ENCODE data around the gene IL3RA.
"Not testable (repeated sequence)": the region's sequence is repeated elsewhere in the genome, so short reads cannot be mapped to it uniquely, and the experiment has no call there.

The IL3RA gene

GRCh38 chrX:1307626-1308340 lies 28.8 kb upstream of the IL3RA start:
- H3K36me3 ChIP-seq (ENCODE audit: insufficient read depth, low read depth, low read length), result no peaks in the 10 kb centered on the region
- no peaks in the 10 kb centered on the region for H3K4me1 ChIP-seq (ENCODE audit: insufficient read depth, low read length)
- no peak overlapping the region for H3K9ac ChIP-seq (ENCODE audit: low read depth, low read length)
- no peak overlapping the region for H3K4me3 ChIP-seq (ENCODE audit: low read length)
- H3K9me3 ChIP-seq (ENCODE audit: insufficient read depth, low read depth, low read length), result peaks cover 3% of the 10 kb centered on the region; the same call in 1 of the 2 replicates
- no peaks in the 10 kb centered on the region for H3K27me3 ChIP-seq (ENCODE audit: insufficient read depth, low read length)
- H3K27ac ChIP-seq (ENCODE audit: low read length), result no peak overlapping the region

GRCh38 chrX:1308476-1308875 lies 28.1 kb upstream of the IL3RA start:
- Histone ChIP-seq H3K36me3 (ENCODE audit: insufficient read depth, low read depth, low read length) (no peaks in the 10 kb centered on the region), H3K9ac (ENCODE audit: low read depth, low read length) (no peak overlapping the region)

GRCh38 chrX:1308917-1309316 lies 27.7 kb upstream of the IL3RA start:
- not testable (repeated sequence) for H3K27ac ChIP-seq (ENCODE audit: low read length); H3K9me3 ChIP-seq (ENCODE audit: insufficient read depth, low read depth, low read length)

More at GRCh38 chrX:1308476-1308875, 28.1 kb upstream of the IL3RA start:
- H3K9me3 ChIP-seq (ENCODE audit: insufficient read depth, low read depth, low read length), result peaks cover 3% of the 10 kb centered on the region; the same call in 1 of the 2 replicates
- no peak overlapping the region for H3K4me3 ChIP-seq (ENCODE audit: low read length)
- no peak overlapping the region for H3K27ac ChIP-seq (ENCODE audit: low read length)
- H3K4me1 ChIP-seq (ENCODE audit: insufficient read depth, low read length), result no peaks in the 10 kb centered on the region
- H3K27me3 ChIP-seq (ENCODE audit: insufficient read depth, low read length), result no peaks in the 10 kb centered on the region

GRCh38 chrX:1313788-1314187 lies 22.8 kb upstream of the IL3RA start:
- Histone ChIP-seq H3K27ac (ENCODE audit: low read length) (no peak overlapping the region), H3K9ac (ENCODE audit: low read depth, low read length) (no peak overlapping the region), H3K27me3 (ENCODE audit: insufficient read depth, low read length) (no peaks in the 10 kb centered on the region), H3K4me1 (ENCODE audit: insufficient read depth, low read length) (no peaks in the 10 kb centered on the region), H3K36me3 (ENCODE audit: insufficient read depth, low read depth, low read length) (no peaks in the 10 kb centered on the region), H3K4me3 (ENCODE audit: low read length) (no peak overlapping the region), H3K9me3 (ENCODE audit: insufficient read depth, low read depth, low read length) (no peaks in the 10 kb centered on the region)

More at GRCh38 chrX:1308917-1309316, 27.7 kb upstream of the IL3RA start:
- H3K27me3 ChIP-seq (ENCODE audit: insufficient read depth, low read length); H3K9ac ChIP-seq (ENCODE audit: low read depth, low read length); H3K4me1 ChIP-seq (ENCODE audit: insufficient read depth, low read length); H3K36me3 ChIP-seq (ENCODE audit: insufficient read depth, low read depth, low read length); H3K4me3 ChIP-seq (ENCODE audit: low read length): not testable (repeated sequence)

GRCh38 chrX:1316527-1316926 lies 20.1 kb upstream of the IL3RA start:
- H3K9me3 ChIP-seq (ENCODE audit: insufficient read depth, low read depth, low read length), result no peaks in the 10 kb centered on the region

GRCh38 chrX:1321674-1322073 lies 14.9 kb upstream of the IL3RA start:
- Histone ChIP-seq H3K36me3 (ENCODE audit: insufficient read depth, low read depth, low read length) (no peaks in the 10 kb centered on the region), H3K4me1 (ENCODE audit: insufficient read depth, low read length) (no peaks in the 10 kb centered on the region), H3K4me3 (ENCODE audit: low read length) (no peak overlapping the region), H3K9me3 (ENCODE audit: insufficient read depth, low read depth, low read length) (no peaks in the 10 kb centered on the region), H3K27me3 (ENCODE audit: insufficient read depth, low read length) (no peaks in the 10 kb centered on the region), H3K9ac (ENCODE audit: low read depth, low read length) (no peak overlapping the region), H3K27ac (ENCODE audit: low read length) (no peak overlapping the region)

More at GRCh38 chrX:1316527-1316926, 20.1 kb upstream of the IL3RA start:
- Histone ChIP-seq H3K4me1 (ENCODE audit: insufficient read depth, low read length) (no peaks in the 10 kb centered on the region), H3K4me3 (ENCODE audit: low read length) (no peak overlapping the region), H3K27ac (ENCODE audit: low read length) (no peak overlapping the region), H3K9ac (ENCODE audit: low read depth, low read length) (no peak overlapping the region), H3K36me3 (ENCODE audit: insufficient read depth, low read depth, low read length) (no peaks in the 10 kb centered on the region), H3K27me3 (ENCODE audit: insufficient read depth, low read length) (no peaks in the 10 kb centered on the region)

- Histone ChIP-seq H3K4me3 (ENCODE audit: low read length) (no peak overlapping the region), H3K27ac (ENCODE audit: low read length) (no peak overlapping the region), H3K27me3 (ENCODE audit: insufficient read depth, low read length) (no peaks in the 10 kb centered on the region), H3K36me3 (ENCODE audit: insufficient read depth, low read depth, low read length) (no peaks in the 10 kb centered on the region), H3K9ac (ENCODE audit: low read depth, low read length) (no peak overlapping the region), H3K9me3 (ENCODE audit: insufficient read depth, low read depth, low read length) (no peaks in the 10 kb centered on the region), H3K4me1 (ENCODE audit: insufficient read depth, low read length) (no peaks in the 10 kb centered on the region)
Measured at GRCh38 chrX:1322393-1322792, 14.2 kb upstream of the IL3RA start.

- Histone ChIP-seq H3K36me3 (ENCODE audit: insufficient read depth, low read depth, low read length) (no peaks in the 10 kb centered on the region), H3K4me3 (ENCODE audit: low read length) (no peak overlapping the region)
Measured at GRCh38 chrX:1323315-1323714, 13.3 kb upstream of the IL3RA start.

GRCh38 chrX:1325515-1326116 lies 11.0 kb upstream of the IL3RA start:
- no peak overlapping the region for H3K4me3 ChIP-seq (ENCODE audit: low read length)
- no peak overlapping the region for H3K27ac ChIP-seq (ENCODE audit: low read length)
- no peak overlapping the region for H3K9ac ChIP-seq (ENCODE audit: low read depth, low read length)
- no peaks in the 10 kb centered on the region for H3K9me3 ChIP-seq (ENCODE audit: insufficient read depth, low read depth, low read length)
- no peaks in the 10 kb centered on the region for H3K27me3 ChIP-seq (ENCODE audit: insufficient read depth, low read length)
- H3K36me3 ChIP-seq (ENCODE audit: insufficient read depth, low read depth, low read length), result no peaks in the 10 kb centered on the region
- no peaks in the 10 kb centered on the region for H3K4me1 ChIP-seq (ENCODE audit: insufficient read depth, low read length)

More at GRCh38 chrX:1323315-1323714, 13.3 kb upstream of the IL3RA start:
- Histone ChIP-seq H3K9me3 (ENCODE audit: insufficient read depth, low read depth, low read length) (no peaks in the 10 kb centered on the region), H3K9ac (ENCODE audit: low read depth, low read length) (no peak overlapping the region), H3K27me3 (ENCODE audit: insufficient read depth, low read length) (no peaks in the 10 kb centered on the region), H3K27ac (ENCODE audit: low read length) (no peak overlapping the region), H3K4me1 (ENCODE audit: insufficient read depth, low read length) (no peaks in the 10 kb centered on the region)

GRCh38 chrX:1327651-1328304 lies 8.8 kb upstream of the IL3RA start:
- Histone ChIP-seq H3K9ac (ENCODE audit: low read depth, low read length) (no peak overlapping the region), H3K27ac (ENCODE audit: low read length) (no peak overlapping the region), H3K9me3 (ENCODE audit: insufficient read depth, low read depth, low read length) (no peaks in the 10 kb centered on the region), H3K4me1 (ENCODE audit: insufficient read depth, low read length) (no peaks in the 10 kb centered on the region), H3K4me3 (ENCODE audit: low read length) (no peak overlapping the region), H3K36me3 (ENCODE audit: insufficient read depth, low read depth, low read length) (no peaks in the 10 kb centered on the region), H3K27me3 (ENCODE audit: insufficient read depth, low read length) (no peaks in the 10 kb centered on the region)

- H3K27ac ChIP-seq (ENCODE audit: low read length), result no peak overlapping the region
- no peaks in the 10 kb centered on the region for H3K9me3 ChIP-seq (ENCODE audit: insufficient read depth, low read depth, low read length)
- H3K4me3 ChIP-seq (ENCODE audit: low read length), result no peak overlapping the region
- H3K9ac ChIP-seq (ENCODE audit: low read depth, low read length), result no peak overlapping the region
- H3K27me3 ChIP-seq (ENCODE audit: insufficient read depth, low read length), result no peaks in the 10 kb centered on the region
- no peaks in the 10 kb centered on the region for H3K4me1 ChIP-seq (ENCODE audit: insufficient read depth, low read length)
- H3K36me3 ChIP-seq (ENCODE audit: insufficient read depth, low read depth, low read length), result no peaks in the 10 kb centered on the region
Measured at GRCh38 chrX:1330605-1331004, 6.0 kb upstream of the IL3RA start.

GRCh38 chrX:1332433-1332832 lies 4.2 kb upstream of the IL3RA start:
- not testable (repeated sequence) for H3K4me3 ChIP-seq (ENCODE audit: low read length); H3K27me3 ChIP-seq (ENCODE audit: insufficient read depth, low read length); H3K36me3 ChIP-seq (ENCODE audit: insufficient read depth, low read depth, low read length); H3K27ac ChIP-seq (ENCODE audit: low read length); H3K9ac ChIP-seq (ENCODE audit: low read depth, low read length); H3K4me1 ChIP-seq (ENCODE audit: insufficient read depth, low read length); H3K9me3 ChIP-seq (ENCODE audit: insufficient read depth, low read depth, low read length)
